GM12892 (cell line): ENCODE data around the gene MLH1.

Experiments used
- POLR2A ChIP-seq: IDR thresholded peaks from 2 replicates; pipeline ENCODE4 v1.6.1; 2011; ENCODE audit warnings: low read depth, low read length, control low read depth
- POLR2AphosphoS5 ChIP-seq: IDR thresholded peaks from 2 replicates; pipeline ENCODE4 v1.6.1; 2011; ENCODE audit warnings: low read depth, low read length, control low read depth

- TF ChIP-seq POLR2AphosphoS5: no peak
- TF ChIP-seq POLR2A: no peak
These were observed 32.4 kb downstream of the MLH1 start for GRCh38 chr3:37025561-37026335.
